Endothelial cell of umbilical vein (primary cell): ENCODE data around the gene GNB1L.

Source experiments
- CTCF ChIP-seq, 2 donors: IDR thresholded peaks; 1 replicate in 1 of 2; 2 replicates in 1 of 2; pipeline ENCODE4 v1.5.1; 2011; ENCODE audit warnings: low read length in 2 of 2, mild to moderate bottlenecking in 2 of 2, moderate library complexity in 2 of 2, control low read depth in 1 of 2, inconsistent platforms in 1 of 2, low read depth in 1 of 2; ENCODE audit not compliant: insufficient read depth in 1 of 2; ENCODE audit errors: extremely low read depth in 1 of 2
- EZH2 ChIP-seq: IDR thresholded peaks from 2 replicates; pipeline ENCODE4 v1.6.1; 2012; ENCODE audit warnings: borderline replicate concordance, low read depth, mild to moderate bottlenecking, moderate library complexity, low read length, inconsistent platforms; ENCODE audit not compliant: severe bottlenecking
- FOS ChIP-seq: IDR thresholded peaks from 2 replicates; pipeline ENCODE4 v1.6.1; 2011; ENCODE audit warnings: mild to moderate bottlenecking, low read length, moderate library complexity, borderline replicate concordance; ENCODE audit not compliant: insufficient read depth
- GATA2 ChIP-seq: IDR thresholded peaks from 2 replicates; pipeline ENCODE4 v1.7.0; 2011; ENCODE audit warnings: low read depth, mild to moderate bottlenecking, moderate library complexity, mixed read lengths, low read length; ENCODE audit not compliant: insufficient read length, insufficient read depth
- JUN ChIP-seq: IDR thresholded peaks from 2 replicates; pipeline ENCODE4 v1.6.1; 2011; ENCODE audit warnings: borderline replicate concordance, low read depth; ENCODE audit not compliant: insufficient read length, insufficient read depth
- MAX ChIP-seq: IDR thresholded peaks from 2 replicates; pipeline ENCODE4 v1.6.1; 2011; ENCODE audit not compliant: insufficient read depth, insufficient read length
- MYC ChIP-seq: IDR thresholded peaks from one replicate; pipeline ENCODE4 v1.6.1; 2011; ENCODE audit warnings: mild to moderate bottlenecking, low read depth, low read length
- POLR2A ChIP-seq: IDR thresholded peaks from 2 replicates; pipeline ENCODE4 v1.6.1; 2012; ENCODE audit warnings: low read depth, mild to moderate bottlenecking, control low read depth, low read length
- POLR2AphosphoS5 ChIP-seq: IDR thresholded peaks from 2 replicates; pipeline ENCODE4 v1.6.1; 2012; ENCODE audit warnings: low read depth, mild to moderate bottlenecking, control low read depth, low read length, moderate library complexity; ENCODE audit not compliant: insufficient read depth

GRCh38 chr22:19871023-19871844, 16.6 kb upstream of the GNB1L start:
- TF ChIP-seq CTCF (IDR thresholded peaks at IDR 0.05; ENCODE audit: extremely low read depth in 1 of 2, insufficient read depth in 1 of 2, low read depth in 1 of 2, low read length in 2 of 2): no peak
- no peak for TF ChIP-seq MYC
- TF ChIP-seq JUN: no peak
- TF ChIP-seq EZH2: no peak
- TF ChIP-seq POLR2A: no peak
- no peak for TF ChIP-seq POLR2AphosphoS5
- no peak for TF ChIP-seq GATA2
- TF ChIP-seq MAX: no peak
- no peak for TF ChIP-seq FOS
